Esophagus squamous epithelium (tissue), 5 donors: ENCODE data around the gene GPR146. TPM values are rescaled to one million over a fixed set of nuclear protein-coding genes. Genes with fewer than 3 reads are reported as not detected.

Experiments used
- DNase-seq: peaks from one replicate; lab custom pipeline; 2025; lab: John Stamatoyannopoulos, UW
- H3K27ac ChIP-seq, 4 donors: fragments of 200-600 bp; sonication (generic); one replicate each; pipeline ENCODE4 v1.5.1; 2016 to 2019; ENCODE audit warnings: mild to moderate bottlenecking in 1 of 4
- H3K27me3 ChIP-seq, 4 donors: fragments of 200-600 bp; sonication (generic); 1 replicate in 3 of 4; 2 replicates in 1 of 4; pipeline versions ENCODE4 v1.5.1 to v1.6.0; 2017 to 2021; ENCODE audit warnings: antibody characterized with exemption in 1 of 4
- H3K36me3 ChIP-seq, 3 donors: fragments of 200-600 bp; sonication (generic); one replicate each; pipeline ENCODE4 v1.5.1; 2016 to 2019
- H3K4me1 ChIP-seq, 3 donors: fragments of 200-600 bp; sonication (generic); one replicate each; pipeline ENCODE4 v1.5.1; 2017 to 2019
- H3K4me3 ChIP-seq, 4 donors: fragments of 200-600 bp; sonication (generic); 1 replicate in 3 of 4; 2 replicates in 1 of 4; pipeline ENCODE4 v1.5.1; 2016 to 2019; ENCODE audit warnings: mild to moderate bottlenecking in 2 of 4, moderate library complexity in 1 of 4
- H3K9me3 ChIP-seq, 3 donors: fragments of 200-600 bp; sonication (generic); one replicate each; pipeline ENCODE4 v1.5.1; 2016 to 2019
- CTCF ChIP-seq, 6 experiments: fragments of 450-650 bp in 4 of 6; fragments of 200-600 bp in 2 of 6; sonication (generic) in 2 of 6; IDR thresholded peaks; one replicate each; pipeline ENCODE4 v1.5.1; 2016 to 2019; ENCODE audit warnings: antibody characterized with exemption in 6 of 6, mild to moderate bottlenecking in 4 of 6, moderate library complexity in 4 of 6
- POLR2A ChIP-seq, 4 donors: fragments of 450-650 bp; IDR thresholded peaks; one replicate each; pipeline ENCODE4 v1.6.1; 2017; ENCODE audit warnings: antibody characterized with exemption in 4 of 4, mild to moderate bottlenecking in 4 of 4, moderate library complexity in 3 of 4
- WGBS, 2 donors: methylation state at CpG; one replicate each; pipeline ENCODE4 v1.1.5; 2018; 5-methylcytosine and 5-hydroxymethylcytosine counted together
- intact Hi-C: fragments of 100-400 bp; cut with DNase I; formaldehyde crosslinking; loops from one replicate; pipeline ENCODE4 v1.15.0; 2022
- total RNA-seq, 4 donors: library from RNA; depleted of rRNA; stranded (reverse); fragments of >200 nt; gene quantifications; one replicate each; pipeline ENCODE4 v1.1.0, GENCODE V29; 2016
- donor health status: DM: yes; HTN: yes; CAD: no.

GPR146 gene
- total RNA-seq, 4 donors from 2014 or later = 1.1 to 12.8 (median 3.5) TPM

GRCh38 chr7:1096156-1097119 lies 52.1 kb downstream of the GPR146 start:
- H3K4me1 ChIP-seq = peaks cover 0 to 11% (median 0%) of the 10 kb centered on the region in 3 donors
- no peaks in the 10 kb centered on the region for H3K9me3 ChIP-seq
- H3K36me3 ChIP-seq = peaks cover 0 to 45% (median 6%) of the 10 kb centered on the region in 3 donors
- no peak for TF ChIP-seq CTCF (IDR thresholded peaks at IDR 0.05)
- no peak for TF ChIP-seq POLR2A (IDR thresholded peaks at IDR 0.05)
- WGBS, 2 donors = 74 to 83% methylated on average over 3 to 26 of the region's 44 CpGs
- no peaks in the 10 kb centered on the region for H3K27me3 ChIP-seq
- no peak overlapping the region for H3K27ac ChIP-seq
- DNase-seq = no peak
- no peak overlapping the region for H3K4me3 ChIP-seq
- intact Hi-C loops = no loop called here

DNA sequence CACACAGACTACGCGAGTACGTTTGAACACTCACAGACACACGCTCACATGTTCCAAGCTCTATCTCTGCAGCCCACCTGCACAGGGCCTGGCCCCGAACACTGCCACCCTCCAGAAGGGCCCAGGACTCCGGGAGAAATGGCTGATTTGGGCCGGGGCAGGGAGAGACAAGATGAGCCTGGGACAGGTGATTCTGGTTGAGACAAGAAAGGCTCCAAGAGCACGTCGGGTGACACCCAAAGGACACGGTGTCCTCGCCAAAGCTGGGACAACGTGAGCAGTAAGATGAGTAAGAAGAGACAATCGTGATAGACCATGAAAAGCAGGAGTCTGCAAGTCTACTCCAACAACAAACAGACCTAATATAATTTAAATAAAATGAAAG lies 52.8 kb downstream of the GPR146 start:
- H3K4me3 ChIP-seq = no peak overlapping the region
- H3K4me1 ChIP-seq = peaks cover 0 to 11% (median 0%) of the 10 kb centered on the region in 3 donors
- H3K27me3 ChIP-seq = no peaks in the 10 kb centered on the region
- H3K9me3 ChIP-seq = no peaks in the 10 kb centered on the region
- no peak for DNase-seq
- H3K36me3 ChIP-seq = peaks cover 0 to 38% (median 6%) of the 10 kb centered on the region in 3 donors
- H3K27ac ChIP-seq = no peak overlapping the region
- no peak for TF ChIP-seq POLR2A (IDR thresholded peaks at IDR 0.05)
- no peak for TF ChIP-seq CTCF (IDR thresholded peaks at IDR 0.05)
- WGBS, 2 donors = 67 to 91% methylated on average over 1 to 13 of the region's 13 CpGs
- intact Hi-C loops = no loop called here

DNA sequence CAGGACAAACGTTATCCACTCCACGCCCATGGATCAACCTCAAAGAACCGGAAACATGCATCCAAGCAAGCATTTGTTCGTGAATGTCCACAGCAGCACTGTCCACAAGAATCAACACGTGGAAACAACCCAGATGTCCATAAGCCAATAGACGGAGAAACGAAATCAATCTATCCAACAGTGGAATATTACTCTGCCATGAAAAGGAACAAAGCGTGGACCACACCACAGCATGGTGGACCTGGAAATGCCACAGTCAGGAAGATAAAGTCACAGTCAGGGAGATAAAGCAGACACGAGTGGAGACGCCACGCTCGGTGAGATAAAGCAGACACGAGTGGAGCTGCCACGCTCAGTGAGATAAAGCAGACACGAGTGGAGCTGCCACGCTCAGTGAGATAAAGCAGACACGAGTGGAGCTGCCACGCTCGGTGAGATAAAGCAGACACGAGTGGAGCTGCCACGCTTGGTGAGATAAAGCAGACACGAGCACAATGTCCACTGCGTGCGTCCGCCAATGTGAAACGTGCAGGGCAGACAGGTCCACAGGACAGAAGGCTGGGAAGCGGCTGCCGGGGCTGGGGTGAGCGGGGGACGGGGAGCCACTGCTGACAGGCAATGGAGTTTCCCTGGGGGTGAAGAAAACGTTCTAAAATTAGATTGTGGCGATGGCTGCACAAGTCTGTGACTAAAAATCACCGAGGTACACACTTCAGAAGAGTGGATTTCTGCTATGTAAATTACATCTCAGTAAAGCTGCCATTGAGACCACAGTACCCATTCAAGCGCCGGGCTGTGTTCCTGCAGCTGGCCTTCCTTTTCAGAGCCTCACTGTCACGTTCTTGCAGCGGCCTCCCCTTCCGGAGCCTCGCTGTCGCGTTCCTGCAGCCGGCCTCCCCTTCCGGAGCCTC lies 54.2 kb downstream of the GPR146 start:
- 90 to 93% methylated on average over 41 to 43 of the region's 43 CpGs for WGBS, 2 donors
- peaks cover 0 to 11% (median 0%) of the 10 kb centered on the region in 3 donors for H3K4me1 ChIP-seq
- H3K27ac ChIP-seq = no peak overlapping the region
- intact Hi-C loops = no loop called here
- H3K36me3 ChIP-seq = peaks cover 0 to 24% (median 0%) of the 10 kb centered on the region in 3 donors
- no peak overlapping the region for H3K4me3 ChIP-seq
- H3K27me3 ChIP-seq = no peaks in the 10 kb centered on the region
- no peak for DNase-seq
- TF ChIP-seq POLR2A (IDR thresholded peaks at IDR 0.05) (no peak), CTCF (IDR thresholded peaks at IDR 0.05) (no peak)
- H3K9me3 ChIP-seq = no peaks in the 10 kb centered on the region

DNA sequence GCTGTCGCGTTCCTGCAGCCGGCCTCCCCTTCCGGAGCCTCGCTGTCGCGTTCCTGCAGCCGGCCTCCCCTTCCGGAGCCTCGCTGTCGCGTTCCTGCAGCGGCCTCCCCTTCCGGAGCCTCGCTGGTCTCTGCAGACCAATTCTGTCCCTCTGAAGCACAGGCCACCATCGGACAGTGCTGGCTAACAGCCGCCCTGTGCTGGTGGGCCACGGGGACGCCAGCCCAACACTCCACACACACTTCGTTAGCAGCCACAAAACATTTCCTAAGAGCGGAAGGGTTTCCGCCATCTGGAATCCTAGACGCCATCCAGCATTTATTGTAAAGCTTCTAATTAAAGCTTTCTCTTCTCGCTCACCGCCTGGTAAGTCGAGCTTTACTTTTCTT lies 54.8 kb downstream of the GPR146 start:
- Histone ChIP-seq H3K9me3 (no peaks in the 10 kb centered on the region), H3K4me3 (no peak overlapping the region), H3K4me1 (peaks cover 0 to 11% (median 0%) of the 10 kb centered on the region in 3 donors), H3K27ac (no peak overlapping the region), H3K27me3 (no peaks in the 10 kb centered on the region), H3K36me3 (peaks cover 0 to 18% (median 0%) of the 10 kb centered on the region in 3 donors)
- 93 to 97% methylated on average over 10 to 26 of the region's 26 CpGs for WGBS, 2 donors
- TF ChIP-seq POLR2A (IDR thresholded peaks at IDR 0.05) = no peak
- no peak for TF ChIP-seq CTCF (IDR thresholded peaks at IDR 0.05)
- no peak for DNase-seq
- intact Hi-C loops = no loop called here
